ENCODE measurements around the gene MST1. TPM values are rescaled to one million over a fixed set of nuclear protein-coding genes. Genes with fewer than 3 reads are reported as not detected.

The MST1 gene
- total RNA-seq, 2 experiments from 2014 or later: 7.3 to 9.3 TPM

GRCh38 chr3:49663831-49664230, 25.4 kb downstream of the MST1 start:
- no peak for DNase-seq
- Mint-ChIP-seq H3K4me1 (peaks cover 5% of the 10 kb centered on the region), H3K36me3 (no peaks in the 10 kb centered on the region), H3K27ac (no peak overlapping the region), H3K27me3 (no peaks in the 10 kb centered on the region), H3K4me3 (no peak overlapping the region), H3K9me3 (ENCODE audit: low read depth) (no peaks in the 10 kb centered on the region)
- no peak for ATAC-seq
- CTCF ChIA-PET: interaction anchor here (1.4 to 3.1 kb wide), 2 partner anchors 7 to 124 kb away, joined by 3 to 13 read pairs; no protein-coding TSS in a partner anchor

GRCh38 chr3:49662720-49663413, 26.4 kb downstream of the MST1 start:
- H3K4me3 Mint-ChIP-seq: no peak overlapping the region
- DNase-seq: no peak
- CTCF ChIA-PET: interaction anchor here (1.4 to 3.1 kb wide), 2 partner anchors 8 to 123 kb away, joined by 3 to 13 read pairs; no protein-coding TSS in a partner anchor
- no peak overlapping the region for H3K27ac Mint-ChIP-seq
- no peaks in the 10 kb centered on the region for H3K27me3 Mint-ChIP-seq
- peaks cover 5% of the 10 kb centered on the region for H3K4me1 Mint-ChIP-seq
- no peaks in the 10 kb centered on the region for H3K36me3 Mint-ChIP-seq
- H3K9me3 Mint-ChIP-seq (ENCODE audit: low read depth): no peaks in the 10 kb centered on the region
- no peak for ATAC-seq

- CTCF ChIA-PET: interaction anchor here (3.1 kb wide), 1 partner anchor 122 kb away, joined by 13 read pairs; no protein-coding TSS in a partner anchor
- no peaks in the 10 kb centered on the region for H3K36me3 Mint-ChIP-seq
Measured at GRCh38 chr3:49662021-49662420, 27.3 kb downstream of the MST1 start.

GRCh38 chr3:49661281-49661680, 28.0 kb downstream of the MST1 start:
- CTCF ChIA-PET: interaction anchor here (2.6 kb wide), 1 partner anchor 122 kb away, joined by 7 read pairs; no protein-coding TSS in a partner anchor
- Mint-ChIP-seq H3K4me3 (no peak overlapping the region), H3K27me3 (no peaks in the 10 kb centered on the region), H3K36me3 (no peaks in the 10 kb centered on the region), H3K27ac (no peak overlapping the region), H3K9me3 (ENCODE audit: low read depth) (no peaks in the 10 kb centered on the region), H3K4me1 (peaks cover 5% of the 10 kb centered on the region)
- no peak for DNase-seq
- no peak for ATAC-seq

More at GRCh38 chr3:49662021-49662420, 27.3 kb downstream of the MST1 start:
- no peaks in the 10 kb centered on the region for H3K27me3 Mint-ChIP-seq
- no peak overlapping the region for H3K27ac Mint-ChIP-seq
- DNase-seq: no peak
- no peaks in the 10 kb centered on the region for H3K9me3 Mint-ChIP-seq (ENCODE audit: low read depth)
- ATAC-seq: no peak
- H3K4me3 Mint-ChIP-seq: no peak overlapping the region
- peaks cover 5% of the 10 kb centered on the region for H3K4me1 Mint-ChIP-seq

GRCh38 chr3:49659756-49660155, 29.5 kb downstream of the MST1 start:
- Mint-ChIP-seq H3K4me1 (no peaks in the 10 kb centered on the region), H3K36me3 (no peaks in the 10 kb centered on the region), H3K9me3 (ENCODE audit: low read depth) (no peaks in the 10 kb centered on the region), H3K27me3 (no peaks in the 10 kb centered on the region), H3K4me3 (no peak overlapping the region), H3K27ac (no peak overlapping the region)
- ATAC-seq (no peak), DNase-seq (no peak)
- CTCF ChIA-PET: interaction anchor here (0.8 to 2.6 kb wide), 3 partner anchors 11 to 120 kb away, joined by 3 to 7 read pairs (median 5); partner anchors contain the start of gene AMIGO3

GRCh38 chr3:49658711-49659110, 30.6 kb downstream of the MST1 start:
- Mint-ChIP-seq H3K9me3 (ENCODE audit: low read depth) (no peaks in the 10 kb centered on the region), H3K27ac (no peak overlapping the region), H3K36me3 (no peaks in the 10 kb centered on the region), H3K4me3 (no peak overlapping the region), H3K4me1 (no peaks in the 10 kb centered on the region), H3K27me3 (no peaks in the 10 kb centered on the region)
- DNase-seq (no peak), ATAC-seq (no peak)
- CTCF ChIA-PET: interaction anchor here (6.0 kb wide), 1 partner anchor 119 kb away, joined by 33 read pairs; no protein-coding TSS in a partner anchor

- Mint-ChIP-seq H3K36me3 (no peaks in the 10 kb centered on the region), H3K4me3 (no peak overlapping the region), H3K27ac (no peak overlapping the region), H3K4me1 (no peaks in the 10 kb centered on the region), H3K9me3 (ENCODE audit: low read depth) (no peaks in the 10 kb centered on the region), H3K27me3 (no peaks in the 10 kb centered on the region)
- CTCF ChIA-PET: interaction anchor here (0.9 to 6.0 kb wide), 4 partner anchors 14 to 128 kb away, joined by 3 to 33 read pairs (median 4); partner anchors contain the start of gene BSN
- no peak for DNase-seq
- no peak for ATAC-seq
Measured at GRCh38 chr3:49657208-49657915, 31.9 kb downstream of the MST1 start.

GRCh38 chr3:49656541-49657112, 32.6 kb downstream of the MST1 start:
- Mint-ChIP-seq H3K27me3 (no peaks in the 10 kb centered on the region), H3K9me3 (ENCODE audit: low read depth) (no peaks in the 10 kb centered on the region), H3K27ac (no peak overlapping the region), H3K4me1 (no peaks in the 10 kb centered on the region), H3K4me3 (no peak overlapping the region), H3K36me3 (no peaks in the 10 kb centered on the region)
- DNase-seq: no peak
- peak; percentile 23 for ATAC-seq
- CTCF ChIA-PET: interaction anchor here (0.9 to 6.0 kb wide), 4 partner anchors 15 to 127 kb away, joined by 3 to 33 read pairs (median 4); partner anchors contain the start of gene BSN

- CTCF ChIA-PET: interaction anchor here (0.7 to 6.0 kb wide), 3 partner anchors 15 to 127 kb away, joined by 3 to 33 read pairs (median 3); no protein-coding TSS in a partner anchor
- Mint-ChIP-seq H3K27ac (no peak overlapping the region), H3K9me3 (ENCODE audit: low read depth) (no peaks in the 10 kb centered on the region), H3K4me3 (no peak overlapping the region), H3K27me3 (no peaks in the 10 kb centered on the region), H3K36me3 (no peaks in the 10 kb centered on the region), H3K4me1 (no peaks in the 10 kb centered on the region)
- DNase-seq (no peak), ATAC-seq (no peak)
Measured at GRCh38 chr3:49655731-49656285, 33.5 kb downstream of the MST1 start.

GRCh38 chr3:49654955-49655556, 34.2 kb downstream of the MST1 start:
- Mint-ChIP-seq H3K9me3 (ENCODE audit: low read depth) (no peaks in the 10 kb centered on the region), H3K36me3 (no peaks in the 10 kb centered on the region), H3K4me3 (no peak overlapping the region), H3K4me1 (no peaks in the 10 kb centered on the region), H3K27ac (no peak overlapping the region), H3K27me3 (no peaks in the 10 kb centered on the region)
- ATAC-seq: no peak
- no peak for DNase-seq
- CTCF ChIA-PET: interaction anchor here (0.7 to 6.0 kb wide), 2 partner anchors 15 to 115 kb away, joined by 3 to 33 read pairs; no protein-coding TSS in a partner anchor

- no peaks in the 10 kb centered on the region for H3K36me3 Mint-ChIP-seq
- H3K27me3 Mint-ChIP-seq: no peaks in the 10 kb centered on the region
- DNase-seq (no peak), ATAC-seq (no peak)
- no peak overlapping the region for H3K27ac Mint-ChIP-seq
- H3K9me3 Mint-ChIP-seq (ENCODE audit: low read depth): no peaks in the 10 kb centered on the region
- H3K4me1 Mint-ChIP-seq: no peaks in the 10 kb centered on the region
- no peak overlapping the region for H3K4me3 Mint-ChIP-seq
- CTCF ChIA-PET: interaction anchor here (1.5 to 6.0 kb wide), 2 partner anchors 17 to 115 kb away, joined by 3 to 33 read pairs; no protein-coding TSS in a partner anchor
Measured at GRCh38 chr3:49654176-49654825, 35.0 kb downstream of the MST1 start.

- ATAC-seq (no peak), DNase-seq (no peak)
- no peaks in the 10 kb centered on the region for H3K27me3 Mint-ChIP-seq
- no peaks in the 10 kb centered on the region for H3K9me3 Mint-ChIP-seq (ENCODE audit: low read depth)
- H3K36me3 Mint-ChIP-seq: no peaks in the 10 kb centered on the region
- CTCF ChIA-PET: interaction anchor here (1.5 to 6.0 kb wide), 2 partner anchors 18 to 114 kb away, joined by 3 to 33 read pairs; no protein-coding TSS in a partner anchor
- H3K4me3 Mint-ChIP-seq: no peak overlapping the region
- H3K27ac Mint-ChIP-seq: no peak overlapping the region
- no peaks in the 10 kb centered on the region for H3K4me1 Mint-ChIP-seq
Measured at GRCh38 chr3:49653621-49654020, 35.7 kb downstream of the MST1 start.
